ENCODE data around the gene FMNL2. TPM values are rescaled to one million over a fixed set of nuclear protein-coding genes. Genes with fewer than 3 reads are reported as not detected.

Gene FMNL2
- total RNA-seq, 1 donor from 2014 or later = 34.3 TPM

DNA sequence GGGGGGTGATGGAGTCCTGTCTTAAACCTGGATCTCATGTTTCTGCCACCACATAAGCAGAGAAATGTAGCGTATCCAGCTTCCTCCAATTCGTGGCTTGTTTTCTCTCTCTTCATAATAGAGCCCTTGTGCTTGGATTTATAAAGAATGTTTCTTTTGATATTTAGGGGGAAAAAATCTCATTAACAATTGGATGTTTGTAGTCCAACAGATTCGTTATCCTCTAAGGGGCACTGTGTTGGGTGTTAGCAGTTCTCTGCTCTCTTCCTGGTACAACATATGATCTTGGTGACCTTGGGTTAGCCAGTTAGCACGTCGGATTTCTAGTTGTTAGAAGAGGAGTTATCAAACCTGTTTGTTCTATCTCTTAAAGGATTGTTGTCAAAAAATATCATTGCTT is 127.8 kb downstream of the FMNL2 start:
- H3K4me1 Mint-ChIP-seq (ENCODE audit: low read depth, unreplicated experiment) = peaks cover 33% of the 10 kb centered on the region

DNA sequence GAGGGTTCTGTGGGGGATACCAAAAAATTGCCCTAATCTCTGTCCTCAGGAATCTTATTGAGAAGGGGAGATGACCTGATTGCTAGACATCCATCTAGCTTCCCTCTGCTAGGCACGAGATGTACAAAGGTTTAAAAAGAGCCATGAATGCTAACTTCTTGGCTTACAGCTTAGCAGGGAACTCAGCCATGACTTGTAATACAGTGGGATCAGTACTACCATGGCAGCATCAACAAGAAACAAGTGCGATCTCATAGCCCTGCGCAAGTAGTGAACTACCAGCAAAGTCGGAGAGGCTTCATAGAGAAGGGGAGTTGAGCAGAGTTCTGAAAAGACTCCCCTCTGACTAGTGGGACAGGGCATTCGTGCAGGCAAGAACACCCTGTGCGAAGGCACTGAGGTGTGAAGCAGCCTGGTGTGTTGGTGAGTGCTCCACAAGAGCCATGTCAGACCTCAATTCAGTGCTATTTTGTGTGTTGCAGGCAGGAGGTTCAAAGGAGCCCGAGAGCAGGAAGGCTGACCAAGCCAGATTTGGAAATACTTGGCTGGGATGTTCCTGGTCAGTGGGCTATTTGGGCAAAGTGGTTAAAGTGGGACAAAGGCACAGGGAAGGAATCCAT is 130.0 kb downstream of the FMNL2 start:
- Mint-ChIP-seq H3K36me3 (ENCODE audit: low read depth, unreplicated experiment) (no peaks in the 10 kb centered on the region), H3K4me3 (ENCODE audit: unreplicated experiment) (no peak overlapping the region), H3K9me3 (ENCODE audit: unreplicated experiment) (no peaks in the 10 kb centered on the region), H3K27ac (ENCODE audit: unreplicated experiment) (peak overlapping the region; percentile 60), H3K4me1 (ENCODE audit: low read depth, unreplicated experiment) (peaks cover 43% of the 10 kb centered on the region), H3K27me3 (ENCODE audit: low read depth, unreplicated experiment) (no peaks in the 10 kb centered on the region)
- no peak overlapping the region for H3K4me2 ChIP-seq (ENCODE audit: low read length)
- no peak overlapping the region for H3K9ac ChIP-seq (ENCODE audit: low read length)
- DNase-seq (ENCODE audit: low read depth) (no peak), FAIRE-seq (no peak)
- H3K36me3 ChIP-seq (ENCODE audit: insufficient read depth, low read length) = no peaks in the 10 kb centered on the region
- H2AFZ ChIP-seq (ENCODE audit: low read depth, low read length) = no peak overlapping the region
- no peaks in the 10 kb centered on the region for H3K9me3 ChIP-seq (ENCODE audit: insufficient read depth, low read depth, low read length)
- H3K27me3 ChIP-seq (ENCODE audit: insufficient read depth, low read length) = no peaks in the 10 kb centered on the region
- no peak overlapping the region for H3K4me3 ChIP-seq (ENCODE audit: insufficient read depth, low read depth, low read length)
- peaks cover 47% of the 10 kb centered on the region for H3K79me2 ChIP-seq (ENCODE audit: insufficient read depth, low read length)
- H3K27ac ChIP-seq (ENCODE audit: low read depth, low read length) = no peak overlapping the region
- peaks cover 22% of the 10 kb centered on the region for H4K20me1 ChIP-seq (ENCODE audit: insufficient read depth, low read length)
- H3K4me1 ChIP-seq (ENCODE audit: insufficient read depth, low read length) = peaks cover 17% of the 10 kb centered on the region
- no peak for TF ChIP-seq CTCF (IDR thresholded peaks at IDR 0.05; ENCODE audit: insufficient read depth, low read depth, low read length)
- TF ChIP-seq EZH2 (IDR thresholded peaks at IDR 0.05; ENCODE audit: insufficient read depth, low read length) = no peak

More for the DNA sequence above, 127.8 kb downstream of the FMNL2 start:
- no peak overlapping the region for H3K9ac ChIP-seq (ENCODE audit: low read length)
- no peaks in the 10 kb centered on the region for H3K36me3 ChIP-seq (ENCODE audit: insufficient read depth, low read length)
- H3K27ac ChIP-seq (ENCODE audit: low read depth, low read length) = no peak overlapping the region
- no peak for FAIRE-seq
- no peak overlapping the region for H2AFZ ChIP-seq (ENCODE audit: low read depth, low read length)
- H3K79me2 ChIP-seq (ENCODE audit: insufficient read depth, low read length) = peaks cover 43% of the 10 kb centered on the region
- no peak for TF ChIP-seq EZH2 (IDR thresholded peaks at IDR 0.05; ENCODE audit: insufficient read depth, low read length)
- no peak for TF ChIP-seq CTCF (IDR thresholded peaks at IDR 0.05; ENCODE audit: insufficient read depth, low read depth, low read length)
- no peaks in the 10 kb centered on the region for H3K9me3 ChIP-seq (ENCODE audit: insufficient read depth, low read depth, low read length)
- H3K9me3 Mint-ChIP-seq (ENCODE audit: unreplicated experiment) = no peaks in the 10 kb centered on the region
- H3K4me3 ChIP-seq (ENCODE audit: insufficient read depth, low read depth, low read length) = no peak overlapping the region
- no peak overlapping the region for H3K4me3 Mint-ChIP-seq (ENCODE audit: unreplicated experiment)
- H3K4me2 ChIP-seq (ENCODE audit: low read length) = no peak overlapping the region
- no peaks in the 10 kb centered on the region for H3K27me3 ChIP-seq (ENCODE audit: insufficient read depth, low read length)
- peaks cover 22% of the 10 kb centered on the region for H4K20me1 ChIP-seq (ENCODE audit: insufficient read depth, low read length)
- DNase-seq (ENCODE audit: low read depth) = no peak
- no peaks in the 10 kb centered on the region for H3K27me3 Mint-ChIP-seq (ENCODE audit: low read depth, unreplicated experiment)
- H3K4me1 ChIP-seq (ENCODE audit: insufficient read depth, low read length) = peaks cover 10% of the 10 kb centered on the region
- peak overlapping the region; percentile 29 for H3K27ac Mint-ChIP-seq (ENCODE audit: unreplicated experiment)
- H3K36me3 Mint-ChIP-seq (ENCODE audit: low read depth, unreplicated experiment) = no peaks in the 10 kb centered on the region

DNA sequence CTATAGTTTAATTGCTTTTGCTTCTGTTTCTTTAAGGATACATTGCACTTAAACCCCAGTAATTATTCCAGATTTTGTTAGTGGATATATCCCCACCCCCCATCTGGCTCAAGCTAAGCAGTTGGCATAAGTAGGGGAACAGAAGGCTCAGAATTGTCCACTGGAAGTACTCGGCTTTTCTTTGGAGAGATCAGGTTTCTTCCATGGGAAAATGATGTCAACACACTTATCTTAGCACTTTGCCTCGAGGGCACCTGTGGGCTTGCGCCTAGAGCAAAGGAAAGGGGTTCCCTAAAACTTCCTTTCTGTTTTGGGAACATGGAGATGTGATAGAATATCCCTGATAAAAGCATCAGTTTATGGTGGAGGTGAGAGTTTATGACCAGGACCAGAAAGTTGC is 130.6 kb downstream of the FMNL2 start:
- no peak overlapping the region for H3K27ac ChIP-seq (ENCODE audit: low read depth, low read length)
- H3K27me3 ChIP-seq (ENCODE audit: insufficient read depth, low read length) = no peaks in the 10 kb centered on the region
- H3K4me1 Mint-ChIP-seq (ENCODE audit: low read depth, unreplicated experiment) = peaks cover 43% of the 10 kb centered on the region
- no peaks in the 10 kb centered on the region for H3K36me3 ChIP-seq (ENCODE audit: insufficient read depth, low read length)
- H3K4me3 ChIP-seq (ENCODE audit: insufficient read depth, low read depth, low read length) = no peak overlapping the region
- no peak overlapping the region for H2AFZ ChIP-seq (ENCODE audit: low read depth, low read length)
- peaks cover 22% of the 10 kb centered on the region for H4K20me1 ChIP-seq (ENCODE audit: insufficient read depth, low read length)
- peaks cover 50% of the 10 kb centered on the region for H3K79me2 ChIP-seq (ENCODE audit: insufficient read depth, low read length)
- peaks cover 17% of the 10 kb centered on the region for H3K4me1 ChIP-seq (ENCODE audit: insufficient read depth, low read length)
- FAIRE-seq (no peak), DNase-seq (ENCODE audit: low read depth) (no peak)
- H3K9ac ChIP-seq (ENCODE audit: low read length) = no peak overlapping the region
- no peaks in the 10 kb centered on the region for H3K9me3 Mint-ChIP-seq (ENCODE audit: unreplicated experiment)
- H3K27me3 Mint-ChIP-seq (ENCODE audit: low read depth, unreplicated experiment) = no peaks in the 10 kb centered on the region
- H3K9me3 ChIP-seq (ENCODE audit: insufficient read depth, low read depth, low read length) = no peaks in the 10 kb centered on the region
- no peak overlapping the region for H3K4me3 Mint-ChIP-seq (ENCODE audit: unreplicated experiment)
- TF ChIP-seq CTCF (IDR thresholded peaks at IDR 0.05; ENCODE audit: insufficient read depth, low read depth, low read length) (no peak), EZH2 (IDR thresholded peaks at IDR 0.05; ENCODE audit: insufficient read depth, low read length) (no peak)
- H3K36me3 Mint-ChIP-seq (ENCODE audit: low read depth, unreplicated experiment) = no peaks in the 10 kb centered on the region
- no peak overlapping the region for H3K4me2 ChIP-seq (ENCODE audit: low read length)
- no peak overlapping the region for H3K27ac Mint-ChIP-seq (ENCODE audit: unreplicated experiment)

Measured in astrocyte (in vitro differentiated cells and primary cell).